HG03060 (cell line): ENCODE data around the gene RFC1.
"Not testable (repeated sequence)": the region's sequence is repeated elsewhere in the genome, so short reads cannot be mapped to it uniquely, and the experiment has no call there.

Experiments used
- ATAC-seq: cut with Tn5 transposase; IDR thresholded peaks from one replicate; pipeline ENCODE4 v1.9.1; 2021; ENCODE audit warnings: low read depth, moderate number of reproducible peaks; ENCODE audit not compliant: unreplicated experiment

RFC1 gene

DNA sequence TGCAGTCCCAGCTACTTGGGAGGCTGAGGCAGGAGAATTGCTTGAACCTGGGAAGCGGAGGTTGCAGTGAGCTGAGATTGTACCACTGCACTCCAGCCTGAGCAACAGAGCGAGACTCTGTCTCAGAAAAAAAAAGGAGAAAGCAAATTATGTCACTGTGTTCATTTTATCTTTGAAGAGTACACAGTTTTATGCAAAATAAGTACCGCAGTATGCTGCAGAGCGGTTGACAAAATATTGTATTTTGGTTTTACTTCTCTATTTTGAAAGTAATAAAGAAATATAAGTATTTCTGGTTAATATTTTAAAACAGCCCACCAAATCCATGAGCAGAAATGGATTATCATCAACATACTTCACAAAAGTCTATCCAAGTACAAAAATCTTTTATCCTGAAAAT is 5.6 kb downstream of the RFC1 start:
- ATAC-seq = peak; percentile 52

- ATAC-seq = no peak
Observed at GRCh38 chr4:39357002-39357401, 9.2 kb downstream of the RFC1 start.

GRCh38 chr4:39354254-39354552 is 12.0 kb downstream of the RFC1 start:
- ATAC-seq = no peak

DNA sequence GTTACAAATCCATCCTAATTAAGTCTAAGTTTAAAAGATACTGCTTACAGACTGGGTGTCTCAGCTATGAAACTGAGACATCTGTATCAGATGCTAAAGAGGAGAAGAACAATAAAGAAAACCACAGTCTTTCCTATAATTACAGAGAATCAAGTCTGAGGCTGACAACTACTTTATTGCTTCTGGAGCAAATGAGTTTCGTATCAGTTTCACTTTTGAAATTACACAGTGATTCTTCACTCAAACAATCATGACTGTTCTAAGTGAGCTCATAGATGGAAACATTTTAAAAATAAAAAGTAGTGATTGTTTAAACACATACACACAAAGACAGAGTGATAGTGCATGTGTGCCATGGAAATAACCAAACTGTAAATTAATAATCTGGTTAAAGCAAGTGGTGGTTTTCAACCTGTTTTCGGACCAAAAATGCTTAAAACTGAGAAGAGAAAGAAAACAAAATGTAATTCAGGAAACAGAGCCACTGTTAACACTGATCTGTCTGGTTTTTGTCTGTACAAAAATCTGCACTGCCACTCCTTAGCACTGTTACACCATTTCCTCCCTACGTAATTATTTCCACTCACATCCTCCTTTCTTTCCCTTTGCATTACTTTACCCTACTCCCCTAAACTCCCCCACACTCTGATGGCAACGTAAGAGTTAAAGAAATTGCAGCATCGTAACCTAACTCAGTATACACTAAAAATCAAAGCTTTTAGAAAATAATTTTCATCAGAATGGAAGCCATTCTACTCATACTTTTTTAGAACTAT is 12.5 kb downstream of the RFC1 start:
- peak; percentile 53 for ATAC-seq

- not testable (repeated sequence) for ATAC-seq
Observed at GRCh38 chr4:39353149-39353477, 13.0 kb downstream of the RFC1 start.

DNA sequence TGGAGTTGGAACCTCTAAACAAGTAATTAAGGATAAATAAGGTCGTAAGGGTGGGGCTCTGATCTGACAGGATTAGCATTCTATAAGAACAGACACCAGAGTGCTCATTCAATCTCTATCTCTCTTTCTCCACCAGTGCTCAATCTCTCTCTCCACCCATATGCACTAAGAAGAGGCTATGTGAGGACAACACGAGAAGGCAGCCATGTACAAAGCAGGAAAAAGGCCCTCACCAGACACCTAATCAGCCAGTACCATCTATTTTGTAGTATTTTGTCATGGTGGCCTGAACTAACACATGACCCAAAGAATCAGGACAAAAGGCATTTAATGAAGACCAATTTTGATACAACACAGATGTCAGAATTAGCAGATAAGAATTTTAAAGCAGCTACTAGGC is 16.8 kb downstream of the RFC1 start:
- ATAC-seq = no peak

DNA sequence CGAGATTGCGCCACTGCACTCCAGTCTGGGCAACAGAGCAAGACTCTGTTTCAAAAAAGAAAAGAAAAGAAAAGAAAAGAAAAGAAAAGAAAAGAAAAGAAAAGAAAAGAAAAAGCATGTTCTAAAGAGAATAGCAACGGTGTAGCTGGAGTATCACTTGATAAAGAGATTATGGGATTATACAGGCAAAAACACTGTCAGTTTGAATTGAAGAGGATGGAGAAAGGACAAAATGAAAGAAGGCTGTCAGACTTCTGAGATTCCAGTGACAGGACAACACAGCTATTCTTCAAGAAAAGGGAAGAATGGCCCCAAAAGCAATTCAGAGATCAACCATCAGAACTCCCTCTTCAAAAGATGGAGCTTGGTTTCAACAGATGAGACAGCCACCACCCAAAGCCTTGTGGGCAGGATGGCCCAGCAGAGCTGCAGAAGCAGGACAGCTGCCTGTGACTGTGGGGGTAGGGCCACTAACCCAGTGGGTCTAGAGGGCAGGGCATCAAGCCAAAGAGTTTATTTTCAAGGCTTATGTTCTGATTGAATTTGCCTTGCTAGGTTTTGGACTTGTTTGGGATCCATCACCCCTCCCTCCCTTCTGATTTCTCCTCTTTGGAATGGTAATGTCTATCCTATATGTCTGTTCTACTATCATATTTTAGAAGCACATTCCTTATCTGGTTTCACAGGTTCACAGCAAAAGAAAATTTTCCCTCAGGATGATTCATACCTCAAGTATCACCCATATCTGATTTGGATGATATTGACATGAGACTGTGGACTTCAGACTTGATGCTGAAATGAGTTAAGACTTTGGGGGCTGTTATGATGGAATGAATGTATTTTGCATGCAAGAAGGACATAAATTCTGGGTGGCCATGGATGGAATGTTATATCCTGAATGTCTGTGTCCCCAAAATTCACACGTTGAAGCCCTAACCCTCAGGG is 17.5 kb downstream of the RFC1 start:
- no peak for ATAC-seq

DNA sequence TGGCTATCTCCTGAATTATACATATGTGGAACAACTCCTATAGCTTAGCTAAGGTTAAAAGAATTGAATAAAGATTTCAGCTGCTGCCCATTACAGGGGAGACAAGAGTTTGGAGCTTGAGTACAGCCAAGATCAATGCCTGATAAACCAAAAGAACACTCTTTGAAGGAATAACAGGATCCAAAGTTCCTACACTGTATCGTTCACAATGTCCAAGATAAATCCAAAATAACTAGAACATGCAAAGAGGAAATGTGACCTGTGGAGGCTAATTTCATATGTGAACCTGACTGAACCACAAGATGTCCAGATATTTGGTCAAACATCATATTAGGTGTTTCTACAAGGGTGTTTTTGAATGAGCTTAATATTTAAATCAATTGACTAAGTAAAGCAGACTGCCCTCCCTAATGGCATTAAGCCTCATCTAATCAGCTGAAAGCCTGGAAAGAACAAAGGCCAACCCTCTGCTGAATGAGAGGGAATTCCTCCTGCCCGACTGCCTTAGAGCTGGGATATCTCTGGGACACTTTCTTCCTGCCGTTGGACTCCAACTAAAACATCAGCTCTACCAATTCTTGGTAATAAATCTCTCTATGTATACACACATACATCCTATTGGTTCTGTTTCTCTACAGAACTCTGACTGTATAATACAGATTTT is 19.2 kb downstream of the RFC1 start:
- ATAC-seq = no peak

- no peak for ATAC-seq
Observed at GRCh38 chr4:39342731-39343130, 23.4 kb downstream of the RFC1 start.

DNA sequence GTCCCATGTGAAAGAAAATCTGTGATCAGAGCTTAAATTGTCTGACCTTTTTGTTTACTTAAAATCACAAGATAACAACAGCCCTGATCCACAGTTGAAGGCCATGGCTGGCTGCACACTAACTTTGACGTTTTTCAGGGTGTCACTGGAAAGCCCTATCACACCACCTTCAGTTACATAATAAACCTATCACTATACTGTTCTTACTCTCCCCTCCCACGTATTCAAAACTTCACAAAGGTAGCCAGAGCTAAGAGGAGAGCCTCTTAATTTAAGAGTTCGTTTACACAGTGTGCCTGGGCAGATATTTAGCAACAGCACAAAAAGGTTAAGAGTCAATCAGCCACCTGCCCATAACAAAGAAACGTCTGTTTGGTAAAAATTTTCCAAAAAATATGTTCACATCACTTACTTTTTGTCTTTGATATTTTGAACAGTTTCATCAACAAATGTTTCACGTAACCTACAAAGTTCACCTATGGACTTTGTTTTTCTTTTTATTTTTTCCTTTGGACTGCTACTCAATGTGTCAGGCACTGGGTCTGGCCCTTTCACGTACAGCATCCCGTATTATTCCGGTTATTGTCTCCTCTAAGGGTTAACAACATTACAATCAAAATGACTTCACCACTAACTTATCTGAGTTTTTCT is 25.0 kb downstream of the RFC1 start:
- ATAC-seq = no peak

- no peak for ATAC-seq
Observed at GRCh38 chr4:39339968-39340367, 26.2 kb downstream of the RFC1 start.

DNA sequence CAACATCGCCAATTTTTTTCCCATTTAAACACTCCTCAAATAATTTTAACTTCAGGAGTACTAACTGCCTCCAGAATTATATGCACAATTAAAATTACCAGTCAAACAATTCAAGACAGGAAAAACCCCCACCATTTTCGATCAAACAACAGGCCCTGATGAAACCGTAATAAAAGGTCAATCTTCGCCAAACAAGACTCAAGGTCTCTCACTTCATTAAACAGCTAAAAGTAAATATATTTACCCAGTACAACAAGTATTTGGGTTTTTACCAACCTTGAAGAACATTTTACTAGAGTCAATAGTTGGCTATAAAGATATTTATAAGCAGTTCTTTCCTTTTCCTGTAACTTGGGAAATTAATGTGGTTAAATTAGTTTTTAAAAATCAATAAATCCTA is 28.3 kb downstream of the RFC1 start:
- ATAC-seq = no peak

DNA sequence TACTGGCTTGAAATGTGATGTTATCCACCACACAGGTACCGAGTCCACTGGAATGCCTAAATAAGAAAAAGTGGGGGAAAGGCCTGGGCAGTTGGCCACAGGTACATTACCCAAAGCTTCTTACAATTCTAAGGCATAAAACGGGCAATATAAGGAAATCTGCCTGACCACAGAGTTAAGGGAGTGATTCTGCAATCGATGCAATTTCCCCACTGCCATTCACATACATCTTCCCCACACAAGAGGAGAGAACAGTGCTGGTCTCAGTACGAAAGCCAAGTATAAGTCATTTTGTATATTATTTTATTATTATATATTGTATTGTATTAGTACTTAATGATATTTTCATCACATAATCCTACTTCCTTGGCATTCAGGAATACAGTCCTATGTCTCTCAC is 30.6 kb downstream of the RFC1 start:
- ATAC-seq = no peak

DNA sequence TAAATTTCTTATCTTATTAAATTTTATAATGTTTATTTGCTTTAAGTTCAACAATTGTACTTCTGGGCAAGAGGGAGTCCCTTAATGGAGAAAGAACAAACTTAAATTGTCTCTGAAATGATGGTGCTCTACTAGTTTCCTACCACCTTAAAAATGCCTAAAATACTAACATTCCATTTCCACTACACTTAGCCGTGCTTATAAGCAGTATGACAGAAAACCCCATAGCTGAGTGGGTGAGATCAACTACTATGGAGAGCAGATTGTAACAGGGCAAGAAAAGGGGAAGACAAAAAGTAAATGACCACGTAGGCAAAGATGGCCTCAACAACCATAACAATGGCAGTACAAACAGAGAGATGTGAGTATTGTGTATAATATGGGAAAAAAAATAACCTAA is 35.0 kb downstream of the RFC1 start:
- ATAC-seq = no peak

- no peak for ATAC-seq
Observed at GRCh38 chr4:39330353-39330752, 35.8 kb downstream of the RFC1 start.

- no peak for ATAC-seq
Observed at GRCh38 chr4:39326468-39326977, 39.6 kb downstream of the RFC1 start.

- no peak for ATAC-seq
Observed at GRCh38 chr4:39324897-39325613, 41.1 kb downstream of the RFC1 start.

- no peak for ATAC-seq
Observed at GRCh38 chr4:39324446-39324845, 41.7 kb downstream of the RFC1 start.

DNA sequence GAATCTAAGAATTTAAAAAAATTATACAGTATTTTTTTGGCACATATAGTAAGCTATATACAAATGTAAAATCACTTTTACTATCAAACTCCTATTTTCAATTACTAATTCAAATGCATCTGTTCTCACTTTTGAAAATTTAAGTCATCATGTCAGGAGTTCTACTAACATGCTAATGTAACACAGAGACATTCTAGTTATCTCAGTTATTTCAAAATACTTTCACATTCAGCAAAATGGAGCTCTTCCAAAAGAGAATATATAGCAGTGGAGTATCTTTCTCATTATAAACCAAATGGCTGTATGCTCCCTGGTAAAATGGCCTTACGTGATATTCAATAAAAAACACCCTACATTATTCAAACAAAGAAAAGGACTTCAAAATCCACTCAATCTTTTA is 42.3 kb downstream of the RFC1 start:
- no peak for ATAC-seq
